Measurements from ENCODE around the gene C12orf60.

Gene C12orf60

DNA sequence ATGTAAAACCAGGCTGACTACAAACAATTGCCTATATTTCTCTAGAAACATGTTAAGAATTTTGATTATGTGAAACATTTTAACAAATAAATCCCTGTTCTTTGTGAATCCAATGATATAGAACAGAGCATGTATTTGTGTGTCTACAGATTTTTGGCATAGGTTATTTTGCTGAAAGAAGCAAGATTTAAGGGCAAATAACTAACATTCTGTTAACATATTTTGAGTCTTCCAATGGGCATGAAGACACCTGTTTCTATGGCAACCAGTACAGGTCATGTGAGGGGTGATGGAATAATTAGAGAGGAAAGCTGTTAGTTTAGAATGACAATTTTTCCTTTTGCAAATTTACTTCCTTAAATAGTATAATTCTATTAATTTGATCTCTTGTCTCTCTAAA is 31.0 kb downstream of the C12orf60 start:
- no peak for DNase-seq (ENCODE audit: low read depth)
- TF ChIP-seq, protein P1, sequence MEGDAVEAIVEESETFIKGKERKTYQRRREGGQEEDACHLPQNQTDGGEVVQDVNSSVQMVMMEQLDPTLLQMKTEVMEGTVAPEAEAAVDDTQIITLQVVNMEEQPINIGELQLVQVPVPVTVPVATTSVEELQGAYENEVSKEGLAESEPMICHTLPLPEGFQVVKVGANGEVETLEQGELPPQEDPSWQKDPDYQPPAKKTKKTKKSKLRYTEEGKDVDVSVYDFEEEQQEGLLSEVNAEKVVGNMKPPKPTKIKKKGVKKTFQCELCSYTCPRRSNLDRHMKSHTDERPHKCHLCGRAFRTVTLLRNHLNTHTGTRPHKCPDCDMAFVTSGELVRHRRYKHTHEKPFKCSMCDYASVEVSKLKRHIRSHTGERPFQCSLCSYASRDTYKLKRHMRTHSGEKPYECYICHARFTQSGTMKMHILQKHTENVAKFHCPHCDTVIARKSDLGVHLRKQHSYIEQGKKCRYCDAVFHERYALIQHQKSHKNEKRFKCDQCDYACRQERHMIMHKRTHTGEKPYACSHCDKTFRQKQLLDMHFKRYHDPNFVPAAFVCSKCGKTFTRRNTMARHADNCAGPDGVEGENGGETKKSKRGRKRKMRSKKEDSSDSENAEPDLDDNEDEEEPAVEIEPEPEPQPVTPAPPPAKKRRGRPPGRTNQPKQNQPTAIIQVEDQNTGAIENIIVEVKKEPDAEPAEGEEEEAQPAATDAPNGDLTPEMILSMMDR (IDR thresholded peaks at IDR 0.05; ENCODE audit: low read length, missing control alignments) = no peak
- no peak overlapping the region for H3K4me3 ChIP-seq (replicated peaks; ENCODE audit: low read depth, low read length)

DNA sequence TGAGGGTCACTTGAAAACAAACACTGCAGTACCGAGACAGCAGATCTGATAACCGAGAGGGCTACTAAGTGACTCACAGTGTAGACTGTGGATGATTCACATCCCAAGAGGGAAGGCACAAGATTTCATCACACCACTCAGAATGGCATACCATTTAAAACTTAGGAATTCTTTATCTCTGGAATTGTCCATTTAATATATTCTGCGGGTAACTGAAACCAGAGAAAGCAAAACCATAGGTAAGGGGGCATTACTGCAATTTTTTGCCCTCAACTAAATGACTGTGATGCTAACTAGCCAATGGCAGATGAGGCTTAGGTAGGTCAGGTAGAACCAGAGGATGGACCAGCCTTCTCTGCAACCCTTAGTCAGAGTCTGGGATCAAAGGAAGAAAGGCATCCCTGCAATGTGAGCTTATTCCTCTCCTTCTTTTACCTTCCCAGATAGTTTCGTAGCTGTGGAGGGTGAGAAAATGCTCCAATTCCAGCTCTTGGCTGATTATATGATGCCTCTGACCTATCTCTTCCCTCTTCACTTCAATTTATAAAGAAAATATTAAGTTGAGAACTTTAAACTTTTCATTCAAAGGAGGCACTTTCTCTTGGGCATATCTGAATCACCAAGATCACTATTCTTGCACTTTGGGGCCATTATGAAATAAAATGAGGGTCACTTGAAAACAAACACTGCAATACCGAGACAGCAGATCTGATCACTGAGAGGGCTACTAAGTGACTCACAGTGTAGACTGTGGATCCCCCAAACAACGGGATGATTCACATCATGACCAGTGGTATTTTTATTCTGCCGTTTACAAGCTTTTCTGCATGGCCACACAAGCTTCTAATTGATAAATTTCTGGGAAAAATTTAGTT is 33.1 kb downstream of the C12orf60 start:
- H3K4me3 ChIP-seq (replicated peaks; ENCODE audit: low read depth, low read length) = peak overlapping the region; percentile 41
- DNase-seq (ENCODE audit: low read depth) = peak; percentile 94
- TF ChIP-seq, protein P1 (IDR thresholded peaks at IDR 0.05; ENCODE audit: low read length, missing control alignments) = no peak

DNA sequence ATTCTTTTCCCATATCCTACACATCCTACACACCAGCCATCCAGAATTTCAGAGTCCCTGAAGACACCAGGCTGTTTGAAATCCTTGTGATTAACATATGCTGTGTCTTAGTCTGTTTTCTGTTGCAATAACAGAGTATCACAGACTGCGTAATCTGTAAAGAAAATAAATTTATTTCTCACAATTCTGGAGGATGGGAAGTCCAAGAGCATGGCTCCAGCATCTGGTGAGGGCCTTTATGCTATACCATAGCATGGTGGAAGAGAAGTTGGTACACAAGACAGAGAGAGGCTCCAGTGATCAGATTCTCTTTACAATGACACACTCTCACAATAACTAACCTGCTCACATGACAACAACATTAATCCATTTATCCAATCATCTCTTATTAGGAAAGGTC is 35.8 kb downstream of the C12orf60 start:
- DNase-seq (ENCODE audit: low read depth) = no peak
- TF ChIP-seq, protein P1 (IDR thresholded peaks at IDR 0.05; ENCODE audit: low read length, missing control alignments) = no peak
- no peak overlapping the region for H3K4me3 ChIP-seq (replicated peaks; ENCODE audit: low read depth, low read length)

DNA sequence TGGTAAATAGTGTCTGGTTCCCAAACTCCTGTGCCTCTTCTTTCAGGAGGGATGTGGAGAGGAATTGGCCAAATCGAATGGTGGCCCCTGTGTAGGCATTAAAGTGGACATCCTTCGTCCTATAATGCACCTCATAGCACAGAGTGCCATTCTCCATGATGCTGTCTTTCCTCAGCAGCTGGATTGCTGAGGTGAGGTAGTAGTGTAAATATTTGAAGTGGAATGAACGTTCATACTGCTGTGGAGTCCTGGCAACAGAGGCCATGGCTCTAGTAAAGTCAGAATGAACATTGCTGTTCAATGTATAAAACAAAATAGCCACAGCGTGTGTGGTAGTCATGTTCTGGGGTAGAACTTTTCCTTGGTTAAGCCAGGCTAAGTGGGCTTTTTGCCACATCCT is 37.1 kb downstream of the C12orf60 start:
- TF ChIP-seq, protein P1 (IDR thresholded peaks at IDR 0.05; ENCODE audit: low read length, missing control alignments) = no peak
- H3K4me3 ChIP-seq (replicated peaks; ENCODE audit: low read depth, low read length) = no peak overlapping the region

DNA sequence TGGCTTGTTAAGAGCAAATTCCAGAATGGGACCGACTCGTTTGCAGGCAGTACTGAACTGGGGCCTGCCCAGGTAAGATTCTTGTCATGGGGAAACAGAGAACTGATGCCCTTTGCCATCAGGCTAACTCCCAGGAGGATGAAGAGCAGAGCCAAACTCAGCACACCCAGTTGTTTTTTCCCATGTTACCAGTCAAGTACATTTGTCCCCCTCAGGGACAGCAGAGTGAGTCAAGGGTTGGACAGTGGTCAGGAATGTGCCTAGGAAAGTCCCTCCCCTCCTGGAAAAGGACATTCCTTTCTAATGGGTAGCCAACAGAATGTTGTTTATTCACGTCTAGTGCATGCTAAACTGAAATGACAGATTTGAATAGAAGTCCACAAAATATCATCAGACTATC is 38.3 kb downstream of the C12orf60 start:
- TF ChIP-seq, protein P1 (IDR thresholded peaks at IDR 0.05; ENCODE audit: low read length, missing control alignments) = no peak
- DNase-seq (ENCODE audit: low read depth) = peak; percentile 83
- H3K4me3 ChIP-seq (replicated peaks; ENCODE audit: low read depth, low read length) = peak overlapping the region; percentile 38

More for the DNA sequence above, 37.1 kb downstream of the C12orf60 start:
- DNase-seq (ENCODE audit: low read depth) = no peak

DNA sequence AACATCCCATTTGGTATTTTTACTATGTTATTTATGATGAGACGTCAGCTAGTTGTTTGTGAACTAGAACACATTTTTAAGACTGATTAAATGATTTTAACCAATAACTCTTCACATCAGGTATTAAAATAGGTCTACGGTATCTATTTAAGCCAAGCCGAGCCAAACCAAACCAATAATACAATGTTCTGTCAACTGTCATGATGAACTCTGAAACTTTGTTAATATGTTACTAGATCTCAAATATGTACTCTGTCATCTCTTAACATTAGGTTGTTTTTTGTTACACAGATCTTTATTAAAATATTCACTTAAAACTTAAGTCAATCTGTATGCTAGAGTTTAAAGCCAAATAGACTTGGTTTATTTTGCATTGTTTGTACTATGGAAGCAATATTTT is 38.8 kb downstream of the C12orf60 start:
- DNase-seq (ENCODE audit: low read depth) = no peak
- peak overlapping the region; percentile 38 for H3K4me3 ChIP-seq (replicated peaks; ENCODE audit: low read depth, low read length)
- TF ChIP-seq, protein P1 (IDR thresholded peaks at IDR 0.05; ENCODE audit: low read length, missing control alignments) = no peak
